SH-SY5Y (cell line): ENCODE data around the gene ASAP2.

Experiments used
- GATA2 ChIP-seq: IDR thresholded peaks from 2 replicates; pipeline ENCODE4 v1.6.1; 2011; ENCODE audit warnings: mild to moderate bottlenecking, low read depth, low read length
- GATA3 ChIP-seq: IDR thresholded peaks from 2 replicates; pipeline ENCODE4 v1.6.1; 2011; ENCODE audit warnings: low read depth, mild to moderate bottlenecking, low read length, moderate library complexity

Gene ASAP2

GRCh38 chr2:9288681-9289338 lies 82.2 kb downstream of the ASAP2 start:
- no peak for TF ChIP-seq GATA3
- no peak for TF ChIP-seq GATA2

GRCh38 chr2:9291331-9291730 lies 84.7 kb downstream of the ASAP2 start:
- TF ChIP-seq GATA3 (no peak), GATA2 (no peak)

GRCh38 chr2:9291866-9292265 lies 85.3 kb downstream of the ASAP2 start:
- TF ChIP-seq GATA2, result no peak

- TF ChIP-seq GATA2 (no peak), GATA3 (no peak)
Observed at GRCh38 chr2:9292426-9292825, 85.8 kb downstream of the ASAP2 start.

- TF ChIP-seq GATA3, result no peak
Observed at GRCh38 chr2:9294764-9295163, 88.2 kb downstream of the ASAP2 start.

GRCh38 chr2:9296559-9296958 lies 89.9 kb downstream of the ASAP2 start:
- no peak for TF ChIP-seq GATA2
- no peak for TF ChIP-seq GATA3

GRCh38 chr2:9297156-9297555 lies 90.5 kb downstream of the ASAP2 start:
- TF ChIP-seq GATA2, result no peak
- no peak for TF ChIP-seq GATA3

- TF ChIP-seq GATA3 (no peak), GATA2 (no peak)
Observed at GRCh38 chr2:9297807-9298206, 91.2 kb downstream of the ASAP2 start.

- no peak for TF ChIP-seq GATA3
- no peak for TF ChIP-seq GATA2
Observed at GRCh38 chr2:9298583-9298982, 92.0 kb downstream of the ASAP2 start.

GRCh38 chr2:9299161-9300100 lies 92.8 kb downstream of the ASAP2 start:
- TF ChIP-seq GATA2 (no peak), GATA3 (no peak)

- TF ChIP-seq GATA2 (no peak), GATA3 (no peak)
Observed at GRCh38 chr2:9300214-9300613, 93.6 kb downstream of the ASAP2 start.

- TF ChIP-seq GATA3, result no peak
- TF ChIP-seq GATA2, result peak; percentile 18; the same call in 1 of the 2 replicates
Observed at GRCh38 chr2:9300829-9301453, 94.3 kb downstream of the ASAP2 start.

- no peak for TF ChIP-seq GATA2
- no peak for TF ChIP-seq GATA3
Observed at GRCh38 chr2:9302755-9303154, 96.1 kb downstream of the ASAP2 start.

- TF ChIP-seq GATA2 (no peak), GATA3 (no peak)
Observed at GRCh38 chr2:9303528-9304225, 97.1 kb downstream of the ASAP2 start.

- TF ChIP-seq GATA2 (no peak), GATA3 (no peak)
Observed at GRCh38 chr2:9306911-9307310, 100.3 kb downstream of the ASAP2 start.
